ENCODE data around the gene LUZP2.

The LUZP2 gene

DNA sequence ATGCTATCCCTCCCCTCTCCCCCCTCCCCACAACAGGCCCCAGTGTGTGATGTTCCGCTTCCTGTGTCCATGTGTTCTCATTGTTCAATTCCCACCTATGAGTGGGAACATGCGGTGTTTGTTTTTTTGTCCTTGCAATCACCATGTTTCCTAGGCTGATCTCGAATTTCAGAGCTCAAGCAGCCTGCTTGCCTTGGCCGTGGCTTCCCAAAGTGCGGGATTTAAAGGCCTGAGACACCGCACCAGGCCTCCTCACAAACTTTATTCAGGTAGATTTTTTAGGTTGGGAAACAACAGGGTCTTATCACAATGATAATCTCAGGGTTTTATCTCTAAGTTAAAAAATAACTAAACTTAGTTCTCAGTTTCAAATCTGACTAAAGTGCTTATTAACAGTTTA is 125.4 kb downstream of the LUZP2 start:
- H3K4me3 ChIP-seq (ENCODE audit: insufficient read depth, low read length, poor library complexity, severe bottlenecking): no peak overlapping the region
- H3K9ac ChIP-seq (ENCODE audit: low read length): no peak overlapping the region
- H3K4me2 ChIP-seq (ENCODE audit: low read depth, low read length, poor library complexity, severe bottlenecking): no peak overlapping the region
- no peaks in the 10 kb centered on the region for H4K20me1 ChIP-seq (ENCODE audit: low read depth, low read length)
- H3K79me2 ChIP-seq (ENCODE audit: insufficient read depth, low read length): no peaks in the 10 kb centered on the region
- H2AFZ ChIP-seq (ENCODE audit: low read depth, low read length, severe bottlenecking): no peak overlapping the region
- H3K27ac ChIP-seq (ENCODE audit: low read depth, low read length): no peak overlapping the region
- H3K36me3 ChIP-seq (ENCODE audit: low read length): no peaks in the 10 kb centered on the region
- no peaks in the 10 kb centered on the region for H3K27me3 ChIP-seq (ENCODE audit: low read length)
- TF ChIP-seq, protein P1, sequence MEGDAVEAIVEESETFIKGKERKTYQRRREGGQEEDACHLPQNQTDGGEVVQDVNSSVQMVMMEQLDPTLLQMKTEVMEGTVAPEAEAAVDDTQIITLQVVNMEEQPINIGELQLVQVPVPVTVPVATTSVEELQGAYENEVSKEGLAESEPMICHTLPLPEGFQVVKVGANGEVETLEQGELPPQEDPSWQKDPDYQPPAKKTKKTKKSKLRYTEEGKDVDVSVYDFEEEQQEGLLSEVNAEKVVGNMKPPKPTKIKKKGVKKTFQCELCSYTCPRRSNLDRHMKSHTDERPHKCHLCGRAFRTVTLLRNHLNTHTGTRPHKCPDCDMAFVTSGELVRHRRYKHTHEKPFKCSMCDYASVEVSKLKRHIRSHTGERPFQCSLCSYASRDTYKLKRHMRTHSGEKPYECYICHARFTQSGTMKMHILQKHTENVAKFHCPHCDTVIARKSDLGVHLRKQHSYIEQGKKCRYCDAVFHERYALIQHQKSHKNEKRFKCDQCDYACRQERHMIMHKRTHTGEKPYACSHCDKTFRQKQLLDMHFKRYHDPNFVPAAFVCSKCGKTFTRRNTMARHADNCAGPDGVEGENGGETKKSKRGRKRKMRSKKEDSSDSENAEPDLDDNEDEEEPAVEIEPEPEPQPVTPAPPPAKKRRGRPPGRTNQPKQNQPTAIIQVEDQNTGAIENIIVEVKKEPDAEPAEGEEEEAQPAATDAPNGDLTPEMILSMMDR (IDR thresholded peaks at IDR 0.05; ENCODE audit: insufficient read depth, low read length, poor library complexity, severe bottlenecking): no peak
- no peak for TF ChIP-seq EZH2phosphoT487 (conservative IDR thresholded peaks at IDR 0.05; ENCODE audit: low read length)
- H3K9me2 ChIP-seq (replicated peaks; ENCODE audit: insufficient read depth, low read length): no peaks in the 10 kb centered on the region
- H3F3A ChIP-seq (ENCODE audit: insufficient read depth): no peaks in the 10 kb centered on the region
- no peaks in the 10 kb centered on the region for H3K9me3 ChIP-seq (ENCODE audit: insufficient read depth, low read length)

DNA sequence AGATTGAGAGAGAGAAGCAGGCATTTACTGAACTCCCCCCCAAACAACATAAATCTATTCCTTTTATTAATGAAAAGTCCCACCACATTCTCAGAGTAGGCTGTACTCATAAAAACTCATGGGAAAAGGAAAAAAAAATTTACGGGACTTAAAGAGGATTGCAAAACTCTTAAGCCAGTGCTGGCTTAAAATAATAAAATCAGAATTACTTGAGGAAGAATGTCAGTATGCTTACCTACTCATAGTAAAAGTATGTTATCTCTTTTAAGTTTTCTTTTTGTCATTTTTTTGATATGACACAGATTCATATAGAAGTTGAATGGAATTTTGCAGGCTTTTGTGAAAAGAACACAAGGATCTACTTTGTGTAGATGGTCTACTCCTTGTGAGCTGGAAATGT is 126.3 kb downstream of the LUZP2 start:
- Histone ChIP-seq H3K4me3 (ENCODE audit: insufficient read depth, low read length, poor library complexity, severe bottlenecking) (no peak overlapping the region), H3K36me3 (ENCODE audit: low read length) (no peaks in the 10 kb centered on the region), H3K9ac (ENCODE audit: low read length) (no peak overlapping the region), H4K20me1 (ENCODE audit: low read depth, low read length) (no peaks in the 10 kb centered on the region), H3F3A (ENCODE audit: insufficient read depth) (no peaks in the 10 kb centered on the region), H3K27me3 (ENCODE audit: low read length) (no peaks in the 10 kb centered on the region), H3K9me2 (replicated peaks; ENCODE audit: insufficient read depth, low read length) (no peaks in the 10 kb centered on the region), H3K79me2 (ENCODE audit: insufficient read depth, low read length) (no peaks in the 10 kb centered on the region), H3K9me3 (ENCODE audit: insufficient read depth, low read length) (no peaks in the 10 kb centered on the region), H3K27ac (ENCODE audit: low read depth, low read length) (no peak overlapping the region), H3K4me2 (ENCODE audit: low read depth, low read length, poor library complexity, severe bottlenecking) (no peak overlapping the region), H2AFZ (ENCODE audit: low read depth, low read length, severe bottlenecking) (no peak overlapping the region)
- TF ChIP-seq, protein P1 (IDR thresholded peaks at IDR 0.05; ENCODE audit: insufficient read depth, low read length, poor library complexity, severe bottlenecking): no peak
- TF ChIP-seq EZH2phosphoT487 (conservative IDR thresholded peaks at IDR 0.05; ENCODE audit: low read length): no peak

DNA sequence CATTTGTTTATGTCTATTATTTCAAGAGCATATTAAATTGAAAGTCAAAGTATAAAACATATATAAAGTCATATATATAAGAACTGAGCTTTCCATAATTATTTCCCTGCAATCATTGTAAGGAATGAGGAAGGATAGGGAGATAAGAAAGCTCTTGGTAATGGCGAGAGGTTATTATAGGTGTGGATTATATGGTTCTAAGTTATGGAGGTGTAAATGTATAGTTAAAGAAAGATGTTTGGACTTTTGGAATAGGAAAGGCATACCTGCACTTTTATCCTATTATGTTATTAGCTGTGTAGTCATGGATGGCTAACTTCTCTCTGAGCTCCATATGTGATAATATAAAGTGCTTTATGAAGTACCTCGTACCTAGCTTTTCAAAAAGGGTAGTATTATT is 127.6 kb downstream of the LUZP2 start:
- Histone ChIP-seq H2AFZ (ENCODE audit: low read depth, low read length, severe bottlenecking) (no peak overlapping the region), H3K9ac (ENCODE audit: low read length) (no peak overlapping the region), H3K9me3 (ENCODE audit: insufficient read depth, low read length) (no peaks in the 10 kb centered on the region), H3K9me2 (replicated peaks; ENCODE audit: insufficient read depth, low read length) (no peaks in the 10 kb centered on the region), H3K4me3 (ENCODE audit: insufficient read depth, low read length, poor library complexity, severe bottlenecking) (no peak overlapping the region), H3F3A (ENCODE audit: insufficient read depth) (no peaks in the 10 kb centered on the region), H3K27ac (ENCODE audit: low read depth, low read length) (no peak overlapping the region), H3K79me2 (ENCODE audit: insufficient read depth, low read length) (no peaks in the 10 kb centered on the region), H3K36me3 (ENCODE audit: low read length) (no peaks in the 10 kb centered on the region), H3K4me2 (ENCODE audit: low read depth, low read length, poor library complexity, severe bottlenecking) (no peak overlapping the region), H4K20me1 (ENCODE audit: low read depth, low read length) (no peaks in the 10 kb centered on the region), H3K27me3 (ENCODE audit: low read length) (no peaks in the 10 kb centered on the region)
- TF ChIP-seq, protein P1 (IDR thresholded peaks at IDR 0.05; ENCODE audit: insufficient read depth, low read length, poor library complexity, severe bottlenecking): no peak
- no peak for TF ChIP-seq EZH2phosphoT487 (conservative IDR thresholded peaks at IDR 0.05; ENCODE audit: low read length)
